Measurements from ENCODE around the gene FRMPD4. TPM values are rescaled to one million over a fixed set of nuclear protein-coding genes. Genes with fewer than 3 reads are reported as not detected.

FRMPD4 gene
- total RNA-seq, 2 donors from 2014 or later = 0.02 to 0.35 TPM

DNA sequence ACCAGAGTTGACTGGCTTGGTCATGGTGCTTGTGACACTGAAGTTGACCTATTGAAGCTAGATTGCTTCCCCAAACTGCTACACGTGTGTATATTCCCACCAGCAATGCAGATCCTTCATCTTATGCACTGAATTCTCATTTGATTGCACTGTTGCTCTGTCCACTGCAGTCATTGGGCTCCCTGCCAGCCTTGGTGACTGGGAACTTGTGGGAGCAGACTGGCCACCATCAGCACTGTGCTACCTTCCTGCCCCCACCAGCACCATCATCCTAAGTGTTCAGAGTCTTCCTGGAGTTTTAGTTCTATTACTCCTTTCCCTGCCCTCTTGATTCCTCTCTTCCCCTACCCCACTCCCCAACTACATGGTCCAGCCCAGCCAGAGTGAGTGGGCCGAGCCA, 535.2 kb downstream of the FRMPD4 start:
- Histone ChIP-seq H3K9ac (ENCODE audit: low read depth in 2 of 2, low read length in 2 of 2) (no peak overlapping the region), H3K27me3 (no peaks in the 10 kb centered on the region), H3K27ac (no peak overlapping the region), H3K4me3 (no peak overlapping the region), H3K4me1 (no peaks in the 10 kb centered on the region), H3K36me3 (no peaks in the 10 kb centered on the region), H3K9me3 (no peaks in the 10 kb centered on the region)
- TF ChIP-seq, protein P1, sequence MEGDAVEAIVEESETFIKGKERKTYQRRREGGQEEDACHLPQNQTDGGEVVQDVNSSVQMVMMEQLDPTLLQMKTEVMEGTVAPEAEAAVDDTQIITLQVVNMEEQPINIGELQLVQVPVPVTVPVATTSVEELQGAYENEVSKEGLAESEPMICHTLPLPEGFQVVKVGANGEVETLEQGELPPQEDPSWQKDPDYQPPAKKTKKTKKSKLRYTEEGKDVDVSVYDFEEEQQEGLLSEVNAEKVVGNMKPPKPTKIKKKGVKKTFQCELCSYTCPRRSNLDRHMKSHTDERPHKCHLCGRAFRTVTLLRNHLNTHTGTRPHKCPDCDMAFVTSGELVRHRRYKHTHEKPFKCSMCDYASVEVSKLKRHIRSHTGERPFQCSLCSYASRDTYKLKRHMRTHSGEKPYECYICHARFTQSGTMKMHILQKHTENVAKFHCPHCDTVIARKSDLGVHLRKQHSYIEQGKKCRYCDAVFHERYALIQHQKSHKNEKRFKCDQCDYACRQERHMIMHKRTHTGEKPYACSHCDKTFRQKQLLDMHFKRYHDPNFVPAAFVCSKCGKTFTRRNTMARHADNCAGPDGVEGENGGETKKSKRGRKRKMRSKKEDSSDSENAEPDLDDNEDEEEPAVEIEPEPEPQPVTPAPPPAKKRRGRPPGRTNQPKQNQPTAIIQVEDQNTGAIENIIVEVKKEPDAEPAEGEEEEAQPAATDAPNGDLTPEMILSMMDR (IDR thresholded peaks at IDR 0.05) = no peak
- DNase-seq = no peak
- intact Hi-C loops (cut with DNase I) = no loop called here

DNA sequence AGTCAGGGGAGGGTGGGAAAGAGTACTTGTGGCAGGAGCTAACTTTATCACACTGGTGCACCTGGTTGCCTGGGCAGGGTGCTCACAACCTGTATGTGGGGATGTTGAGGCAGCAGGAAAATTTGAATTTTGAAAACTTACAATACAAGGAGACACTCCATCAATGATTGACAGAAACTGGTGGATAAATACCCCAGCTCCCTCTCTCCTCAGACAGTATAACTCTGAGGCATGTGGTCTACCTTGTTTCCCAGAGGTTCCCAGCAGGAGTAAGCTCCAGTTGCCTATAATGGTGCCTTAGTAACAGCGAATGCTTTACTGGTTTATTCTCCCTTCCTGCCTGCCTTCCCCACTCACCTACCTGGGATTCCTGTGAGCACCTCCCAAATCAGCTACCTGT, 541.2 kb downstream of the FRMPD4 start:
- Histone ChIP-seq H3K27ac (no peak overlapping the region), H3K4me3 (no peak overlapping the region)

DNA sequence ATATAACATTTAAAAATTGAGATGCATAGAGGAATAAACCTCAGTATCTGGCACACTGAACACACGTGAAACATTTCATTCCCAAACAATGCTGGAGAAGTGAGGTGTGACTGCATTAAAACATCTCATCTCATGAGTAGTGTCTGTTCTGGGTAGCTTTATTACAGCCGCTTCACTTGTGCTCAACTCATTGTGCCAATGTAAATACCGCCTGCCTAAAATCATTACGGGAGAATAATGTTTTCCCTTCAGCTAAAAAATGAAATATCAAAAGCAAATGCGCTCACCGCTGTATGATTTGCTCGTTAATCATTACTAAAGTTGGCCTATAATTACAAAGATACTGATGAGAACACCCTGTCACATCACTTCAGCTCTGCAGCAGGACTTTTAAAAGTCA, 542.8 kb downstream of the FRMPD4 start:
- H3K9ac ChIP-seq (ENCODE audit: low read depth in 2 of 2, low read length in 2 of 2) = no peak overlapping the region
- intact Hi-C loops (cut with DNase I) = no loop called here
- TF ChIP-seq, protein P1 (IDR thresholded peaks at IDR 0.05) = no peak
- H3K27ac ChIP-seq = no peak overlapping the region
- no peaks in the 10 kb centered on the region for H3K36me3 ChIP-seq
- H3K9me3 ChIP-seq = no peaks in the 10 kb centered on the region
- DNase-seq = no peak
- no peaks in the 10 kb centered on the region for H3K4me1 ChIP-seq
- no peaks in the 10 kb centered on the region for H3K27me3 ChIP-seq
- H3K4me3 ChIP-seq = no peak overlapping the region

More for the DNA sequence above, 541.2 kb downstream of the FRMPD4 start:
- H3K4me1 ChIP-seq = no peaks in the 10 kb centered on the region
- no peaks in the 10 kb centered on the region for H3K36me3 ChIP-seq
- intact Hi-C loops (cut with DNase I) = no loop called here
- H3K9me3 ChIP-seq = no peaks in the 10 kb centered on the region
- no peak overlapping the region for H3K9ac ChIP-seq (ENCODE audit: low read depth in 2 of 2, low read length in 2 of 2)
- no peak for DNase-seq
- H3K27me3 ChIP-seq = no peaks in the 10 kb centered on the region
- TF ChIP-seq, protein P1 (IDR thresholded peaks at IDR 0.05) = no peak

DNA sequence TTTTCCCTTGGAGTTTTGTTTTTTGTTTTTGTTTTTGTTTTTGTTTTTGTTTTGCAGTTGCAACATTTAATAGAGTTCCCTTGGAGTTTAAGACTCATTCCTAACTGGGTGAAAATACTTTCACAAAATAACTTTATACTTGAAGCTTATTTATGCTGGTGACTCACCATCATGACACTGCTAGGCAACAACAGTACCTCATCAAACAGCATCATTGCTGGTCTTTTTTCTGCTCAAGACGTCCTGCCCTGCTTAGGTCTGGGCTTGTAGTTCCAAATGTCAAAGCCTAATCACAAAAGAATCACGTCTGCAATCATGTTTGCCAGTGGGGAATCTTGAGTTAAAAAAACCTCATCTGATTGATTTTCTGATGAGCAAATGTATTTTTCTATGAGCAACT, 547.3 kb downstream of the FRMPD4 start:
- Histone ChIP-seq H3K36me3 (no peaks in the 10 kb centered on the region), H3K4me3 (no peak overlapping the region), H3K4me1 (no peaks in the 10 kb centered on the region), H3K9ac (ENCODE audit: low read depth in 2 of 2, low read length in 2 of 2) (no peak overlapping the region), H3K27ac (no peak overlapping the region), H3K9me3 (no peaks in the 10 kb centered on the region), H3K27me3 (no peaks in the 10 kb centered on the region)
- intact Hi-C loops (cut with DNase I) = no loop called here
- TF ChIP-seq, protein P1 (IDR thresholded peaks at IDR 0.05) = no peak
- no peak for DNase-seq

DNA sequence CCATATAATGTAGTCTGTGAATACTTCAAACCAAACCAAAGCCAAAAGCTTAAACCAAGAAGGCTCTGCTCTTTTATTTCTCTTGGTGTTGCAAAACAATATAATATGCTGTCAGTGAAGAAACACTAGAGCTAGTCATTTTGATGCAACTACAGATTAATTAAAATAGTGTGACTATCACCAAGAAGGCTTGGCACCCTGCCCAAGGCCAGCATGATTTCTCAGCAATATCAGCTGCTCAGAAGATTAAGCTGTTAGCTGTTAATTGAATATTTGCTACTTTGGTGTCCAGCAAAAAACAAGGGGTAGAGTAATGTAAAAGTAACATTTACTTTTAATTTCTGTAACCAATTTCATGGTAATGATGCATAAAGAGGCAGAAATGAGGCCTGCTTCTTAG, 548.1 kb downstream of the FRMPD4 start:
- no peaks in the 10 kb centered on the region for H3K36me3 ChIP-seq
- H3K4me1 ChIP-seq = no peaks in the 10 kb centered on the region
- TF ChIP-seq, protein P1 (IDR thresholded peaks at IDR 0.05) = no peak
- H3K9me3 ChIP-seq = no peaks in the 10 kb centered on the region
- no peak overlapping the region for H3K27ac ChIP-seq
- no peak overlapping the region for H3K9ac ChIP-seq (ENCODE audit: low read depth in 2 of 2, low read length in 2 of 2)
- DNase-seq = no peak
- no peak overlapping the region for H3K4me3 ChIP-seq
- intact Hi-C loops (cut with DNase I) = no loop called here
- H3K27me3 ChIP-seq = no peaks in the 10 kb centered on the region

DNA sequence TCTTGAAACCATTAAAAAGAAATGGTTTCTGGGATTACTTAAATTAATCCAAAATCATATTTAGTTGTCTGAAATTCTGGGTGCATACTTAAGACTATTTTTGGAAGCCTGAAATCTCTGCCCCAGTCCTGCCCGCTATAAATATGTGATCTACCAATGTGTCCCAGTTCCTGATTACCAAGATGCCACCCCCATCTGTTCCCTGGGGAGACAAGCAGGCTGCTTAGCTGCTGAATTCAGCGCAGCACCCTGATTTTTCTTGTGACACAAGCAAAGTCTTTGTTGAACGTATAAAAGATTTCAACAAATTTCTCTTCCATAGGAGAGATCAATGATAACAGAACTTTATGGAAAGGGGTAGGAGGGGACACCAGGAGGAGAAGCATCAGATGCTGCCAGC, 552.4 kb downstream of the FRMPD4 start:
- no peak overlapping the region for H3K9ac ChIP-seq (ENCODE audit: low read depth in 2 of 2, low read length in 2 of 2)
- no peak overlapping the region for H3K27ac ChIP-seq
- DNase-seq = no peak
- no peaks in the 10 kb centered on the region for H3K36me3 ChIP-seq
- no peaks in the 10 kb centered on the region for H3K4me1 ChIP-seq
- H3K9me3 ChIP-seq = no peaks in the 10 kb centered on the region
- intact Hi-C loops (cut with DNase I) = no loop called here
- H3K4me3 ChIP-seq = no peak overlapping the region
- TF ChIP-seq, protein P1 (IDR thresholded peaks at IDR 0.05) = no peak
- no peaks in the 10 kb centered on the region for H3K27me3 ChIP-seq
